MV-4-11 (cell line): ENCODE measurements around the gene PNPLA2.

Experiments
- DNase-seq: peaks from one replicate; lab custom pipeline; 2025; lab: John Stamatoyannopoulos, UW

Gene PNPLA2

GRCh38 chr11:786235-787083, 32.3 kb upstream of the PNPLA2 start:
- DNase-seq, result no peak

- DNase-seq, result no peak
These were observed 31.5 kb upstream of the PNPLA2 start for GRCh38 chr11:787084-787675.

GRCh38 chr11:788009-788640, 30.6 kb upstream of the PNPLA2 start:
- DNase-seq, result no peak

GRCh38 chr11:788953-789940, 29.5 kb upstream of the PNPLA2 start:
- DNase-seq, result no peak

GRCh38 chr11:789943-790342, 28.8 kb upstream of the PNPLA2 start, which contains the start of gene CEND1:
CEND1 (minus strand) TSS chr11:790090; CDS start chr11:788576, 1,514 bp downstream.
- DNase-seq, result no peak

GRCh38 chr11:790721-791564, 27.8 kb upstream of the PNPLA2 start:
- no peak for DNase-seq

GRCh38 chr11:791658-792534, 26.8 kb upstream of the PNPLA2 start:
- DNase-seq, result no peak

- DNase-seq, result no peak
These were observed 26.2 kb upstream of the PNPLA2 start for GRCh38 chr11:792535-792821.

- no peak for DNase-seq
These were observed 25.8 kb upstream of the PNPLA2 start for GRCh38 chr11:792873-793272.

- no peak for DNase-seq
These were observed 25.2 kb upstream of the PNPLA2 start for GRCh38 chr11:793556-793955.

GRCh38 chr11:794013-794765, 24.5 kb upstream of the PNPLA2 start:
- DNase-seq, result no peak

GRCh38 chr11:794766-795633, 23.7 kb upstream of the PNPLA2 start:
- DNase-seq, result no peak

GRCh38 chr11:795634-796564, 22.8 kb upstream of the PNPLA2 start:
- peak; percentile 75 for DNase-seq

GRCh38 chr11:796565-797295, 22.0 kb upstream of the PNPLA2 start:
- no peak for DNase-seq

- peak; percentile 60 for DNase-seq
These were observed 21.2 kb upstream of the PNPLA2 start for GRCh38 chr11:797296-798092.
